Measurements from ENCODE around the gene RIMS4.

Gene RIMS4

GRCh38 chr20:44717986-44718385 lies 92.4 kb downstream of the RIMS4 start:
- H3K9me3 ChIP-seq (ENCODE audit: control insufficient read depth, low read length) = no peaks in the 10 kb centered on the region
- H3K9ac ChIP-seq (ENCODE audit: low read length) = no peak overlapping the region
- peaks cover 3% of the 10 kb centered on the region for H3K27me3 ChIP-seq (ENCODE audit: control insufficient read depth, insufficient read depth, low read length)
- H3K36me3 ChIP-seq (ENCODE audit: control insufficient read depth, insufficient read depth, low read length) = no peaks in the 10 kb centered on the region
- H3K4me1 ChIP-seq (ENCODE audit: control insufficient read depth, insufficient read depth, low read length) = peaks cover 28% of the 10 kb centered on the region
- no peak overlapping the region for H3K4me3 ChIP-seq (ENCODE audit: low read length)

- no peaks in the 10 kb centered on the region for H3K9me3 ChIP-seq (ENCODE audit: control insufficient read depth, low read length)
- H3K4me3 ChIP-seq (ENCODE audit: low read length) = no peak overlapping the region
- H3K4me1 ChIP-seq (ENCODE audit: control insufficient read depth, insufficient read depth, low read length) = peaks cover 28% of the 10 kb centered on the region
- H3K9ac ChIP-seq (ENCODE audit: low read length) = no peak overlapping the region
- no peaks in the 10 kb centered on the region for H3K36me3 ChIP-seq (ENCODE audit: control insufficient read depth, insufficient read depth, low read length)
- peaks cover 3% of the 10 kb centered on the region for H3K27me3 ChIP-seq (ENCODE audit: control insufficient read depth, insufficient read depth, low read length)
These were observed 93.8 kb downstream of the RIMS4 start for GRCh38 chr20:44716309-44717106.

- peaks cover 3% of the 10 kb centered on the region for H3K27me3 ChIP-seq (ENCODE audit: control insufficient read depth, insufficient read depth, low read length)
- no peak overlapping the region for H3K9ac ChIP-seq (ENCODE audit: low read length)
- H3K4me3 ChIP-seq (ENCODE audit: low read length) = no peak overlapping the region
- no peaks in the 10 kb centered on the region for H3K9me3 ChIP-seq (ENCODE audit: control insufficient read depth, low read length)
- H3K4me1 ChIP-seq (ENCODE audit: control insufficient read depth, insufficient read depth, low read length) = peaks cover 26% of the 10 kb centered on the region
- no peaks in the 10 kb centered on the region for H3K36me3 ChIP-seq (ENCODE audit: control insufficient read depth, insufficient read depth, low read length)
These were observed 94.6 kb downstream of the RIMS4 start for GRCh38 chr20:44715499-44716308.

GRCh38 chr20:44714701-44715498 lies 95.4 kb downstream of the RIMS4 start, which contains the start of gene CCN5:
TSS of gene CCN5 (plus strand) at chr20:44715369. CDS start at chr20:44715391, 22 bp downstream.
- Histone ChIP-seq H3K27me3 (ENCODE audit: control insufficient read depth, insufficient read depth, low read length) (peaks cover 3% of the 10 kb centered on the region), H3K4me3 (ENCODE audit: low read length) (no peak within 1 kb of the TSS), H3K36me3 (ENCODE audit: control insufficient read depth, insufficient read depth, low read length) (no peaks in the 10 kb centered on the region), H3K4me1 (ENCODE audit: control insufficient read depth, insufficient read depth, low read length) (peaks cover 25% of the 10 kb centered on the region), H3K9me3 (ENCODE audit: control insufficient read depth, low read length) (no peaks in the 10 kb centered on the region), H3K9ac (ENCODE audit: low read length) (no peak within 1 kb of the TSS)

DNA sequence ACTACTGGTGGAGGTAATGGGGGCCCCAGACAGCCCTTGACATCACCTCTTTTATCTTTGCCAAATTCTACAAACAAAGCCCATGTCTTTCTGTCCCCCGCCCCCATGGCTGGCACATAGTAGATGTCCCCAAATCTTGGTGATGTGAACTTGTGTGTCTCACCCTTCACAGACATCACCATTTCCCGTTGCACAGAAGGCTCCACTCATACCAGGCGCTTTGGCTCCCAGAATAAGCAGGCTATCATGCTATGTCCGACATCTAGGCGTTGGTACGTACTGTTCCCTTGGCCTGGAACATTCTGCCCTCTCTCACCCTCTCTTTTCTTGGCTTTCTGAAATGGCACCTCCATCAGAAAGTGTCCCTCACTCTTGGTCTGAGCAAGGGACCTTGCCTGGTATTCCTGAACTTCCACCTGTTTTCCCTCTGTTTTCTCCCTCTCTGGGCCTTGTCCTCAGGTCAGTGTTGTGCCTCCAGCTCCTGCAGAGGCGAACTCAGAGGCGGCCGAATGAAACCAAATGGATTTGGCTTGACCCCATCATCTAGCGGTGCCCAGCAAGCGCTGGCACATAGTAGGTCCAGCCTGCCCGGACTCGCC lies 96.1 kb downstream of the RIMS4 start:
- Histone ChIP-seq H3K9ac (ENCODE audit: low read length) (no peak overlapping the region), H3K27me3 (ENCODE audit: control insufficient read depth, insufficient read depth, low read length) (peaks cover 3% of the 10 kb centered on the region), H3K9me3 (ENCODE audit: control insufficient read depth, low read length) (no peaks in the 10 kb centered on the region), H3K4me1 (ENCODE audit: control insufficient read depth, insufficient read depth, low read length) (peaks cover 30% of the 10 kb centered on the region), H3K4me3 (ENCODE audit: low read length) (no peak overlapping the region), H3K36me3 (ENCODE audit: control insufficient read depth, insufficient read depth, low read length) (no peaks in the 10 kb centered on the region)

- H3K4me3 ChIP-seq (ENCODE audit: low read length) = no peak overlapping the region
- no peaks in the 10 kb centered on the region for H3K36me3 ChIP-seq (ENCODE audit: control insufficient read depth, insufficient read depth, low read length)
- no peak overlapping the region for H3K9ac ChIP-seq (ENCODE audit: low read length)
- peaks cover under 1% of the 10 kb centered on the region for H3K27me3 ChIP-seq (ENCODE audit: control insufficient read depth, insufficient read depth, low read length)
- peaks cover 28% of the 10 kb centered on the region for H3K4me1 ChIP-seq (ENCODE audit: control insufficient read depth, insufficient read depth, low read length)
- no peaks in the 10 kb centered on the region for H3K9me3 ChIP-seq (ENCODE audit: control insufficient read depth, low read length)
These were observed 99.1 kb downstream of the RIMS4 start for GRCh38 chr20:44711237-44711636.

GRCh38 chr20:44709797-44710196 lies 100.5 kb downstream of the RIMS4 start:
- Histone ChIP-seq H3K4me3 (ENCODE audit: low read length) (no peak overlapping the region), H3K27me3 (ENCODE audit: control insufficient read depth, insufficient read depth, low read length) (no peaks in the 10 kb centered on the region), H3K4me1 (ENCODE audit: control insufficient read depth, insufficient read depth, low read length) (peaks cover 14% of the 10 kb centered on the region), H3K9ac (ENCODE audit: low read length) (no peak overlapping the region), H3K36me3 (ENCODE audit: control insufficient read depth, insufficient read depth, low read length) (no peaks in the 10 kb centered on the region), H3K9me3 (ENCODE audit: control insufficient read depth, low read length) (no peaks in the 10 kb centered on the region)

DNA sequence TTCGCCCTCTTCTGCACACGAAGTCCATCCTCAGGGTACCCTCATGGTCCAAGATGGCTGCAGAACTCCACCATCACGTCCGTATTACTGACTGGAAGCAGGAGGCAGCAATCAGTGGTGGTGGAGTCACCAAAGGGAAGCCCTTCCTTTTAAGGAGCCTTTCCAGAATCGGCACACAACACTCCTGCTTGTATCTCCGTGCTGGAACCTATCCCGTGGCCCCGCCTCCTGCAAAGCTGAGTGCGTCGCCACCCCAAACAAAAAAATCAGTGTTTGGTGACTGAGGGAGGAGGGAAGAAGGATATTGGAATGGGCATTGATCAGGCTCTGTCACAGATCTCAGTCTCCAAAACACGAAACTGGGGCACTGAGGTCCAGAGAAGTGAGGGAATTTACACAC lies 101.0 kb downstream of the RIMS4 start:
- no peaks in the 10 kb centered on the region for H3K9me3 ChIP-seq (ENCODE audit: control insufficient read depth, low read length)
- H3K4me3 ChIP-seq (ENCODE audit: low read length) = no peak overlapping the region
- H3K27me3 ChIP-seq (ENCODE audit: control insufficient read depth, insufficient read depth, low read length) = no peaks in the 10 kb centered on the region
- no peak overlapping the region for H3K9ac ChIP-seq (ENCODE audit: low read length)
- H3K4me1 ChIP-seq (ENCODE audit: control insufficient read depth, insufficient read depth, low read length) = peaks cover 10% of the 10 kb centered on the region
- no peaks in the 10 kb centered on the region for H3K36me3 ChIP-seq (ENCODE audit: control insufficient read depth, insufficient read depth, low read length)

DNA sequence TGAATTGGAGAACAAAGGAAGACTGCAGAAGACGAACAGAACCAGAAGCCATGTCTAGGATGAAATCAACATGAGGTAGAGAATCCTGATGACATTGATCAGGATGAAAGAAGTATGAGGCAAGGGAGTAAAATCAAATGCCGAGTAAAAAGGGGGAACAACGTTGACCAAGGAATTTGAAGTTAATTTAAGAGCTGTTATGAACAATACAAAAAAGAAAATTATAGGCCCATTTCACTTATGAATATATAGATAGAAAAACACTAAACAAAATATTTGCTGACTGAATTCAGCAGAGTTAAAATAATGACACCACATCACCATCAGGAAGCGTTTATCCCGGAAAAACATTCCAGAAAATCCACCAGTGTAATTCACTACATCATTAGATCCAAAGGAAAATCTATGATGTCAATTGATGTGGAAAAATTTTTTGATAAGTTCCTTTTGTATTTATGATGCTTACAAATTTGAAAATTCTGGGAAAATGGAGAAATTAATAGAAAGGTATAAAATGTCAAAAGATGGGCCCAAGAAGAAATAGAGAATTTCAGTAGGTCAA lies 103.2 kb downstream of the RIMS4 start:
- H3K4me3 ChIP-seq (ENCODE audit: low read length) = no peak overlapping the region
- H3K9ac ChIP-seq (ENCODE audit: low read length) = no peak overlapping the region
- H3K9me3 ChIP-seq (ENCODE audit: control insufficient read depth, low read length) = no peaks in the 10 kb centered on the region
- peaks cover 3% of the 10 kb centered on the region for H3K27me3 ChIP-seq (ENCODE audit: control insufficient read depth, insufficient read depth, low read length)
- peaks cover 13% of the 10 kb centered on the region for H3K4me1 ChIP-seq (ENCODE audit: control insufficient read depth, insufficient read depth, low read length)
- no peaks in the 10 kb centered on the region for H3K36me3 ChIP-seq (ENCODE audit: control insufficient read depth, insufficient read depth, low read length)

DNA sequence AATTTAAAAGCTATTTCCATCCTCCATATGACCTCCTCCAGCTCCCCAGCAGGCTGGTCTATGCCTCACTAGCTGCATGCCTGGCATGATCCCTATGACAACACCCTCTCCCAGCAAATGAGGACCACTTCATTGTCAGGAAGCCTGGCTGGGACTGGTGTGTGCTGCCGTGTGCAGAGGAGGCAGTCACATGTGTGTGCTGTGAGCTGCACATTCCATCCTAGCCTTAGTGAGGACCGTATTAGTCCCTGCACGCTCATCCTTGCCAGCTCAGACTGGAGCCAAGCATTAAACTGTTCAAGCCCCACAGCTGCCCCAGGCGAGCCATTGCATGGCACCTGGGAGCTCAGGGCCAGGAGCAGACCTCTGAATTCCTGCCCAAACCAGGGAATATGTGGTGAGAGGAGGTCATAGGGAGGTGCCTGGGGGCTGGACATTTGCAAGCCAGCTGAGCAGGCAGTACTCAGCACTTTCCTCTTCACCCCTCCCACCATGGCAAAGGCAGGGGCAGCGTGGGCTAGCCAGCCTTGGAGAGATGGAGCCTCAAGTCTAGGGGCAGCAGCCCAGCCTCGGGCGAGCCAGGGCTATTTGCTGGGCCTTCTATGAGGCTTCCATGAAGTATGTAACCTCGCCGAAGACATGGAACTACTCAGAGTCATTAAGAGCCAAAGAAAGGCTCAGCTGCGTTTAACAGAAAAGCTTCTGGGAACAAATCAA lies 103.9 kb downstream of the RIMS4 start:
- Histone ChIP-seq H3K4me3 (ENCODE audit: low read length) (no peak overlapping the region), H3K9me3 (ENCODE audit: control insufficient read depth, low read length) (no peaks in the 10 kb centered on the region), H3K9ac (ENCODE audit: low read length) (no peak overlapping the region), H3K27me3 (ENCODE audit: control insufficient read depth, insufficient read depth, low read length) (peaks cover 3% of the 10 kb centered on the region), H3K4me1 (ENCODE audit: control insufficient read depth, insufficient read depth, low read length) (peaks cover 13% of the 10 kb centered on the region), H3K36me3 (ENCODE audit: control insufficient read depth, insufficient read depth, low read length) (no peaks in the 10 kb centered on the region)

Data from mucosa of stomach (tissue), 1 donor.